Motor neuron (in vitro differentiated cells): Measurements from ENCODE around the gene TC2N. TPM values are rescaled to one million over a fixed set of nuclear protein-coding genes. Genes with fewer than 3 reads are reported as not detected.
A peak's percentile ranks its signal among the peaks of the same experiment; 100 is the strongest.
"Not testable (repeated sequence)": the region's sequence is repeated elsewhere in the genome, so short reads cannot be mapped to it uniquely, and the experiment has no call there.

Experiments used
- ATAC-seq, 8 experiments: fragments of 200-7000 bp; cut with Tn5 transposase; replicated peaks in 6 of 8; 2 replicates each; pipeline ENCODE4 v1.8.0; 2021; ENCODE audit warnings: mild to moderate bottlenecking in 8 of 8, moderate library complexity in 8 of 8
- H3K27ac ChIP-seq, 2 donors: fragments of 250-450 bp; sonication (Bioruptor Pico); 2 replicates each; pipeline ENCODE4 v1.9.0; 2021; ENCODE audit warnings: antibody characterized with exemption in 2 of 2, mild to moderate bottlenecking in 2 of 2, moderate library complexity in 1 of 2
- H3K4me1 ChIP-seq, 2 donors: fragments of 250-450 bp; sonication (Bioruptor Pico); replicated peaks in 1 of 2; 2 replicates each; pipeline ENCODE4 v1.6.1; 2021; ENCODE audit warnings: antibody characterized with exemption in 2 of 2, mild to moderate bottlenecking in 2 of 2, moderate library complexity in 1 of 2
- H3K4me3 ChIP-seq, 5 donors: fragments of 250-450 bp; sonication (Bioruptor Pico); 2 replicates each; pipeline ENCODE4 v1.9.0; 2021; ENCODE audit warnings: antibody characterized with exemption in 5 of 5, mild to moderate bottlenecking in 5 of 5, moderate library complexity in 4 of 5
- WGBS, 10 experiments: fragments of 450-650 bp; shearing (Covaris generic); methylation state at CpG; one replicate each; pipeline ENCODE4 v1.0.0; 2022; 5-methylcytosine and 5-hydroxymethylcytosine counted together
- in situ Hi-C, 9 experiments: fragments of 400-800 bp; cut with MboI; loops; one replicate each; pipeline ENCODE4 v1.15.0; 2021; ENCODE audit warnings: low sequenced_read_pairs in 9 of 9, low pct_unique_long_range_greater_than_20kb in 2 of 9; ENCODE audit not compliant: unreplicated experiment in 9 of 9
- total RNA-seq, 8 experiments: library from RNA; unstranded; fragments of 300-600 nt; gene quantifications; 2 replicates each; pipeline versions ENCODE4 v1.2.3 to v1.2.4, GENCODE V29; 2022

The TC2N gene
- total RNA-seq, 8 experiments from 2014 or later: 0.10 to 81.1 (median 1.2) TPM

GRCh38 chr14:91751719-91752118, 115.6 kb downstream of the TC2N start:
- WGBS, 10 experiments: 33 to 100% (median 80%) methylated on average over 1 to 2 of the region's 2 CpGs; no CpG with 5 or more reads in 3 of the 10 experiments
- ATAC-seq: no peak
- no peak overlapping the region for H3K4me3 ChIP-seq
- peaks cover 0 to 2% of the 10 kb centered on the region in 2 donors for H3K4me1 ChIP-seq
- no peak overlapping the region for H3K27ac ChIP-seq
- in situ Hi-C loops: no loop called here

- Histone ChIP-seq H3K4me3 (no peak overlapping the region), H3K27ac (no peak overlapping the region), H3K4me1 (peaks cover 0 to 2% of the 10 kb centered on the region in 2 donors)
- WGBS, 10 experiments: 42 to 94% (median 83%) methylated on average over 1 to 3 of the region's 3 CpGs
- ATAC-seq: no peak
- in situ Hi-C loops: no loop called here
Measured at GRCh38 chr14:91750634-91751198, 116.6 kb downstream of the TC2N start.

GRCh38 chr14:91749868-91750267, 117.5 kb downstream of the TC2N start:
- H3K4me3 ChIP-seq: no peak overlapping the region
- H3K27ac ChIP-seq: no peak overlapping the region
- WGBS, 10 experiments: 0 to 78% (median 48%) methylated on average over 1 to 2 of the region's 2 CpGs; no CpG with 5 or more reads in 2 of the 10 experiments
- ATAC-seq: peak in 3 of 8 experiments; percentile 46 to 84 (median 65)
- H3K4me1 ChIP-seq: peaks cover 0 to 2% of the 10 kb centered on the region in 2 donors
- in situ Hi-C loops: no loop called here

- in situ Hi-C loops: no loop called here
- Histone ChIP-seq H3K4me1 (peaks cover 0 to 2% of the 10 kb centered on the region in 2 donors), H3K27ac (no peak overlapping the region), H3K4me3 (no peak overlapping the region)
- ATAC-seq: no peak
- WGBS, 10 experiments: 40 to 100% (median 95%) methylated on average over 1 to 2 of the region's 2 CpGs
Measured at GRCh38 chr14:91748049-91748448, 119.3 kb downstream of the TC2N start.

- no peaks in the 10 kb centered on the region for H3K4me1 ChIP-seq
- no peak for ATAC-seq
- in situ Hi-C loops: no loop called here
- no peak overlapping the region for H3K4me3 ChIP-seq
- no peak overlapping the region for H3K27ac ChIP-seq
- WGBS, 10 experiments: 100% methylated on average over 1 of the region's 1 CpG; no CpG with 5 or more reads in 7 of the 10 experiments
Measured at GRCh38 chr14:91745344-91745743, 122.0 kb downstream of the TC2N start.

- ATAC-seq: no peak
- H3K27ac ChIP-seq: no peak overlapping the region
- H3K4me3 ChIP-seq: no peak overlapping the region
- 50 to 100% (median 90%) methylated on average over 1 to 2 of the region's 2 CpGs; no CpG with 5 or more reads in 6 of the 10 experiments for WGBS, 10 experiments
- no peaks in the 10 kb centered on the region for H3K4me1 ChIP-seq
- in situ Hi-C loops: no loop called here
Measured at GRCh38 chr14:91744068-91744480, 123.3 kb downstream of the TC2N start.

GRCh38 chr14:91743305-91743653, 124.1 kb downstream of the TC2N start:
- 50 to 100% (median 89%) methylated on average over 1 to 2 of the region's 2 CpGs for WGBS, 10 experiments
- in situ Hi-C loops: no loop called here
- H3K4me3 ChIP-seq: no peak overlapping the region
- H3K27ac ChIP-seq: no peak overlapping the region
- ATAC-seq: no peak
- H3K4me1 ChIP-seq: no peaks in the 10 kb centered on the region

GRCh38 chr14:91742621-91743304, 124.6 kb downstream of the TC2N start:
- ATAC-seq: no peak

GRCh38 chr14:91739867-91740266, 127.5 kb downstream of the TC2N start:
- in situ Hi-C loops, ATAC-seq: not testable (repeated sequence)
- 20 to 91% (median 86%) methylated on average over 1 to 2 of the region's 2 CpGs; no CpG with 5 or more reads in 3 of the 10 experiments for WGBS, 10 experiments

More at GRCh38 chr14:91742621-91743304, 124.6 kb downstream of the TC2N start:
- Histone ChIP-seq H3K27ac (no peak overlapping the region), H3K4me3 (no peak overlapping the region), H3K4me1 (no peaks in the 10 kb centered on the region)
- in situ Hi-C loops: no loop called here
- 43 to 100% (median 94%) methylated on average over 1 of the region's 1 CpG for WGBS, 10 experiments

GRCh38 chr14:91737619-91738018, 129.7 kb downstream of the TC2N start:
- peaks cover 4 to 9% of the 10 kb centered on the region in 2 donors for H3K4me1 ChIP-seq
- 44 to 100% (median 92%) methylated on average over 1 to 5 of the region's 5 CpGs; no CpG with 5 or more reads in 1 of the 10 experiments for WGBS, 10 experiments
- in situ Hi-C loops: no loop called here
- H3K27ac ChIP-seq: no peak overlapping the region
- ATAC-seq: no peak
- H3K4me3 ChIP-seq: no peak overlapping the region

More at GRCh38 chr14:91739867-91740266, 127.5 kb downstream of the TC2N start:
- not testable (repeated sequence) for H3K4me3 ChIP-seq, H3K4me1 ChIP-seq, H3K27ac ChIP-seq

- 0 to 15% (median 0%) methylated on average over 1 to 2 of the region's 2 CpGs; no CpG with 5 or more reads in 3 of the 10 experiments for WGBS, 10 experiments
- Histone ChIP-seq H3K4me1 (peaks cover 13 to 15% of the 10 kb centered on the region in 2 donors), H3K4me3 (no peak overlapping the region), H3K27ac (no peak overlapping the region)
- in situ Hi-C loops: no loop called here
- ATAC-seq: peak in 5 of 8 experiments; percentile 82 to 91 (median 88)
Measured at GRCh38 chr14:91732859-91733477, 134.4 kb downstream of the TC2N start.

GRCh38 chr14:91732439-91732838, 134.9 kb downstream of the TC2N start:
- Histone ChIP-seq H3K27ac (no peak overlapping the region), H3K4me1 (peaks cover 13 to 15% of the 10 kb centered on the region in 2 donors), H3K4me3 (no peak overlapping the region)
- in situ Hi-C loops: no loop called here
- 30 to 66% (median 40%) methylated on average over 2 to 5 of the region's 5 CpGs; no CpG with 5 or more reads in 1 of the 10 experiments for WGBS, 10 experiments
- peak in 5 of 8 experiments; percentile 27 to 65 (median 44) for ATAC-seq

GRCh38 chr14:91731986-91732385, 135.3 kb downstream of the TC2N start, which contains the start of gene CATSPERB:
Gene CATSPERB (minus strand): TSS chr14:91732086. CDS start chr14:91729479, 2,607 bp downstream.
- H3K4me1 ChIP-seq: peaks cover 13 to 15% of the 10 kb centered on the region in 2 donors
- no peak for ATAC-seq
- no peak within 1 kb of the TSS for H3K27ac ChIP-seq
- no peak within 1 kb of the TSS for H3K4me3 ChIP-seq
- in situ Hi-C loops: no loop called here
- whole genome bisulfite sequencing, 10 experiments: 78 to 100% (median 86%) methylated on average over 1 to 2 of the region's 2 CpGs; no CpG with 5 or more reads in 1 of the 10 experiments
